GM18517 (cell line): Measurements from ENCODE around the gene MMP12.

ENCODE experiments used
- ATAC-seq: cut with Tn5 transposase; IDR thresholded peaks from one replicate; pipeline ENCODE4 v1.9.1; 2021; ENCODE audit warnings: mild to moderate bottlenecking, moderate library complexity; ENCODE audit not compliant: unreplicated experiment

MMP12 gene

DNA sequence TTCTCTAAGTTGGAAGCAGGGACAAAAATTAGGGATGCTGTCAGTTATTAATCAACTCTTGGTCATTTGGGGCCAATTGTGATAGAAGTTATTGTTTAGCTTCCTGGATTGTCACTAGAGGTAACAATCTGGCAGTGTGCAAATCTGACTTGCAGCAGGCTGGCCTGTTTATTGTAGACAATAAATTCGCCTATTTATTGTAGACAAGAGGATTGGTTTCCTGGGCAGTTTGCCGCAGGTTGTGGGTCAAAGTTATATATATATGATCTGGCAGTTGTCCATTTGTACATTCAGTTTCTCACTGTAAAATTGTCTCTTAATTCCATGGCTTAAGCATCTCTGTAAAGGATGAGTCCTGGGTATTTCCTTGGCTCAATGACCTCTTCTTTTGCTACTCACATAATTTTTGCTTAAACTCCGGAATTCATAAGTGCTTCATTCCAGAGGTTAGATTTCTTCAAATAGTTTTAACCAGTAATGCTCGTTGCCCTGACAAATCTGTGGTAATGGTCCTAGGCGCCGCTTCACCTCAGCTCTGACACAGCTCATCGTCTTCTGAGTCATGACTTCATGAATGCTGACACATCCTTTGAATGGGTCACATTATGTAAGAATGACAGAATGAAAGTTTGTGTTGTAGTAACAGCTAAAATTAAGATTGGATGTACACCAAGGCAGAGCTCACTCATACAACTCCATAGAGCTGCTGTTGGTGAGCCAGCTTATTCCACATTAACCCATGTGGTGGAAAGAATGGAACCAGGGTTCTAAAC, 23.6 kb downstream of the MMP12 start:
- no peak for ATAC-seq

DNA sequence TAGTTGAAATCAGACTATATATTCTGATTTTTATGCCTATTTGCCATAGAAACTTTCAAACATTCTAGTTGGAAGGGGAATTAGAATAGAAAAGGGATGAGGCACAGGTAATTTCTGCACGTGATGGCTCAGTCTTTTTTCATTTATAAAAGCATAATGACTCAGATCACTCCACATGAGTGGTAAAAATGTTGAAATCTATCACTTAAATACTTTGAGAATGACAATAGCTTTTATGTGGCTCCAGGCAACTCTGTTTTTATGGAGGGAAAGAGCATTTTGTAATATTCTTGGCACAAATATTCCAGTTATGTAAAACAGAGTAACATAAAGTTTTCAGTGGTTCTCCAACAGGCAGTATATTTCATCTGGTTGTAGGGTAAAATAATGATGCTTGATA, 25.5 kb downstream of the MMP12 start:
- ATAC-seq = no peak

DNA sequence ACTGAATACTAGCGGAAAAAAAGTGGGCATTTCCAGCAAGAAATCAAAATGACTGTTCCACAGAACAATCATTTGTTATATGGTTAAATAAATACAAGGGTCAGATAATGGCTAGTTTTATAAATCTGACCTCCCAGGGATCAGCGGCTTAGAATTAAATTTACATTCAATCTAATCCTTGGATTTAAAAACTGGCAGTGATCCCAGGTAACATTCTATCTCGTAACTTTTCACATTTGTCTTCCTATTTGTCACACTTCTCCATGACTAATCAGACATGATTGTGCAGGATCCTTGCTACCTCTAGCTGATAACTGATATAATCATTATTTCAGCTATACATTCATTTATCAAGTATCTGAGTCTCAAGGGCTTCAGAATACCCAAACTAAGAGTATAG, 28.5 kb downstream of the MMP12 start:
- no peak for ATAC-seq

DNA sequence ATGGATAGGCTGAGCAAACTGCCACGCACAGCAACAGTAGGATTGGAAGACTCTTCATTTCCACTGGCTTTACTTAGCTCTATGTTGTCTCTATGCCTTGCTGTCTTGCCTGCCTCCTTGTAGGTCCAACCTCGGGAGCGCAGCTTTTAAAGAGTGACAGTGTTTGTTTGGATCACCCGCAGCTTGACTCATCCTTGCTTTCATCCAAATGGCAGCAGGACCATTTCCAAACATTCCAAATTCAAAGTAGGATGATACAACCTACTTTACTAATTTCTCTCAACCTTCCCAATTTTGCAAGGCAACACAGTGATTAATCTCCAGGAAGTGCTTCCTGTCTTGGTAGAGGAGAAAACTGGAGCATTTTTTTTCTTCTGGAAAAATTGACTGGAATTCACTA, 31.3 kb downstream of the MMP12 start, which contains the start of gene MMP3:
Gene MMP3, minus strand, starts transcription at position 121 of the 400 bp plus-strand sequence. Its CDS starts 63 bp downstream, at position 58.
- no peak for ATAC-seq

DNA sequence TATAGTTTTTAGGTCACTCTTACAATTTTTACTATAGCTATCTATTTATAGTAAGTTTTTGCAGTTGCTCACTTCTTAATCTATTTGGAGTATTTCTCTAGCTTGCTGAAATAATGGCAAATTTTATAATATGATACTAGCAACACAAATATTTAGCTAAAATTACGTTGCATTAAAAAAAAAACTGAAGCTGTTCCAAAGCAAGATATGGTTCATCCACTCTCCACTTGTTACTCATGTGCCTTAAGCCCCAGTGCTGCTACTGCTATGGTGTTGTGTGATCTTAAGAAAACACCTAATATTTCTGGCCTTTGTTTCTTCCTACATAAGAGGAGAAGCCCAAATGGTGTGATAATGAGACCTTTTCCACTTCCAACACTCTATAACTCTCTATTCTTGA, 31.9 kb downstream of the MMP12 start:
- no peak for ATAC-seq

DNA sequence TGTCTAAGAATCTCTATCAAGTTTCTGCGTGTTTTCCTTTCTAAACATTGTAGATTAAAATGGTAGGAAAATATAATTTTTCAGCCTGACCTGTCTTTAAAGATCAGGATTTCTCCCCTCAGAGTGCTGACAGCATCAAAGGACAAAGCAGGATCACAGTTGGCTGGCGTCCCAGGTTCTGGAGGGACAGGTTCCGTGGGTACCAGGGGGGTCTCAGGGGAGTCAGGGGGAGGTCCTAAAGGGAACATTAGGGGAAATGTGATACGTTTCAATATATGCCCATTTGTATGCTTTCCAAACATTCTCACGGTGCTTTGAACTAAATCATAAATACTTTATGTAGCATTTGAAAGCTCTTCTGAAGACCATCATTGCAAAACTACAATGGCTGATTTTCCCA, 34.8 kb downstream of the MMP12 start:
- ATAC-seq = no peak

DNA sequence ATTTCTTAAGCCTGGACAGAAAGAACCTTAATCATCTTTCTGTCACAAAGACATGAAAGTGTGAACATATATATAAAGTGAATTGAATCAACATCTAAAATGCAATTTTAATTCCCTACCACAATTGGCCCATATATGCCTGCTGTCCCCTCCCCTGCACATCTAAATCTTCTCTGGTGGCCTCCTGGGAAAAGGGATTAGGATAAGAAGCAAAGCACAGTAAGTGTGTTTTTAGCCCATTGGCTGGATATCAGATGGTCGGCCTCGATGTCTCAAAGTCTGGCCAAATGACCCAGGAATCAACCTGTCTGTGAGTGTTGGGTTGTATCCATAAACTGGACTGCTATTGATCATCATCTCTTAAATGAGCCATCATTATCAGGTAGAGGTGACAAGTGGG, 37.1 kb downstream of the MMP12 start:
- no peak for ATAC-seq

DNA sequence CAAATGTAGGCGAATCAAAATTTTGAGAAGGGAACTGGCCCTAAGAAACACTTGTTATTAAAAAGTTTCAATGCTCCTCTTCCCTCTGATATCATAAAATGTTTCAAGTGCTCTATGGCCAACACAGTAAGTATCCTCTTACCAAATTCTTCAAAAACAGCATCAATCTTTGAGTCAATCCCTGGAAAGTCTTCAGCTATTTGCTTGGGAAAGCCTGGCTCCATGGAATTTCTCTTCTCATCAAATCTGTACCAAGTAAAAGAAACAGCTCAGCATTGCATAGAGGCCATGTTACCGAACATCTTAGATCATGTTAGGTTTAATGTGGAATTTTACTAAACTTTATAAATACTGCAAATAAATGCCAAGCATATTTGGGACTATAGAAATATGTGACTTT, 37.6 kb downstream of the MMP12 start:
- ATAC-seq = no peak

DNA sequence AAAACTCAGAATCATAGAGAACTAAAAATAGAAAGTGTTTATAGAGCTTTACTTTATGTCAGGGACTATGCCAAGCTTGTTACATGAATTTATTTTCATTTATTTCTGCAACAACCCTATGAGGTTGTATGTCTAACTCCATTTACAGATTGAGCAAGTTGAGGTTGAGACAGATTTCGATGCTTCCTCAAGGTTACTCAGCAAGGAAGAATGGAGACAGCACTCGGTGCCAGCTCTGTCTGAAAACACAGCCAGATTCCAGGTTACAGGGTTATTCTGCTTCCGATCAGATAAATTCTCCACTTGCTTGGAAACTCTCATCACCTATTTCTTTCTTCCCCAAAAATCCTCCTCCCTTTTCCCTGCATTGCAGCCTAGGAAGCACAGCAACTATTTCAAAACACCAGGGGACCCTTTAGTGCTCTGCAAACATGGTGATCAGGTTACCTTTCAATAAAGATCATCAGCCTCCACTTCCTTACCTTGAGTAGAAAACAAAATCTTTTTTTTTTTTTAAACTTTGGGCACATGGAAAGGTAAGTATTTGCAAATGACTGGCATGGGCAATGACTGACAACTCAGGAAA, 38.4 kb downstream of the MMP12 start:
- ATAC-seq = no peak

DNA sequence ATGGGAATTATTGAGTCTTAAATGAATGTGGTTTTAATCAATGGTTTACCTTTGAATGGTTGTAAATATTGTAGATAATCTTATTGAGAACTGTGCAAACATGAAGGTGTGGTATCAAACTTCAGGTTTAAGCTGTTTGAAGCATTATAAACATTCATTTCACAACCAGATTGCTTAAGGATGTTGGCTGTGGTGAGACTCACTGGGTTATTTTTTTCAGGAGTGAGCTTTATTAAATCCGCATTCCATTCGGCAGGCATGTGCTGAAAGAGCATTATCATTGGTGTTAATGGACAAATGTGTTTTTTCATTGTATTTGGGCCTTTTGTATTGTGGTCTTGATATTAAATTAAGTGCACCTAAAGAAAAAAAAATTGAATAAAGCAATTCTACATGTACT, 41.1 kb downstream of the MMP12 start:
- no peak for ATAC-seq

DNA sequence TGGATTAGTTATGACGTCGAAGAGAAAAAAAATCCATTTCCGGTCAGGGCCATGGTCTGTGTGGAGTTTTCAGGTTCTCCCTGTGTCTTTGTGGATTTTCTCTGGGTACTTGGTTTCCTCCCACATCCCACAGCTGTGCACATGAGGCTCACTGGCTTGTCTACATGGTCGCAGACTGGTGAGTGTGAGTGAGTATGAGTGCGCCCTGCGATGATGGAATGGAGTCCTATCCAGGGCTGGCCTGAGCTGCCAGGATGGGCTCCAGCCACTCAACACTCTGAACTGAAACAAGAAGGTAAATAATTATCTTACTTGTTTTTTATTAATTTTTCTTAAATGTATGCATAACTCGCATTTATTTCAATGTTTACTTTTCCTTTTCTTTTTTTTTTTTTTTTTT, 42.2 kb downstream of the MMP12 start:
- ATAC-seq = no peak

DNA sequence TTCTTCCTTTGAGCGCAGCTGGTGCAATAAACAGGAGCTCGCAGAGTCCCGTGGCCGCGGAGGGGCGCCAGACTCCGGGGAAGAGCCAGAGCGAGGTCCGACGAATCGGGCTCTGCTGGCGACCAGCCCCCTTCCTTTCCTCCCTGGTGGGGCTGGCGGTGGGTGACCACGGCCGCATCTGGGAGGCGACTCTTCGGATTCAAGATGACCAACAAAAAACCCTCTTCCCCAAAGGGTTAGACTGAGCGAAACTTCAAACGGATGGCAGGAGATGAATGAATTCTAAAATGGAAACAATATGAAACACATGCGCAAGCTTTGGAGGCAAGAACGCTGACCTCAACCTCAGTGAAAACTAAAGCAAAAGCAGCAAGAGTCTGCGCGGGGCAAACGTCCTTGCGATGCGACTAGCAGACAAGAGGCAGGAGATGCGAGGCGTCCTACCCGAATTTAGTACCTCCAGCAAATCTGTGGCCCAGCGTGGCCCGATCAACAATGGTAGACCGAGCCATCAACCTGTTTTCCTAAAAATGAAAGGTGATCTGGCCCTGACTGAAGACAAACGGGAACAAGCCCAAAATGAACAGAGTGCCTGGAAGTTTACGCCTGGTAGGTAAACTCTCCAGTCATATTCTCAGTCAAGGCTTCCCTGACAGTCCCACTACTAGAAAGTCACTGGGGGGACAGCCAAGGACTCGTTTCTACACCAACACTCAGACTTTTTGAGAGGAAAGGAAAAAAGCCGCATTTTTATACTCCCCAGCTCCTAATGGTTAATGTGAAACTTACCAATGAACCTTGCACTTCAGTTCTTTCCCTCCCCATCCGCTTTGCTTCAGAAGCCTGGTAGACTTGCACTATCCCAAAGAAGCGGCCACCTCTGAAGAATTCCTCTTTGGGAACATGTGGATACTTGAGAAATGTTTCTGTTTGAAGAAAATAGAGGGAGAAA, 43.0 kb downstream of the MMP12 start:
- ATAC-seq = no peak

DNA sequence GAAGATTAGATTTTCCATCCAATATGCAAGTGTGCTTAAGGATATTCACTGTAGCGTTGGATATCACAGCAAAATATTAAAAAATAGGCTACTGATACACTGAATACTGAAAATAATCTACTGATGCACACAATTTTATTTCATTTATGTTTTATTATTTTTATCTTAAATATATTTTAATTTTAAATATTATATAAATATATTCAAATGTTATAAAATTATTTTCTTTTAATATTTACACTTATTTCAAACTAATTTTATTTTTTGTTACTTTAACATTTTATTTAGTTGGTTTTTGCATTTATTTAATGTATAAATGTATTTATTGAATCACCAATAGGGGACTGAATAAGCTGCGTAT, 43.7 kb downstream of the MMP12 start:
- no peak for ATAC-seq

DNA sequence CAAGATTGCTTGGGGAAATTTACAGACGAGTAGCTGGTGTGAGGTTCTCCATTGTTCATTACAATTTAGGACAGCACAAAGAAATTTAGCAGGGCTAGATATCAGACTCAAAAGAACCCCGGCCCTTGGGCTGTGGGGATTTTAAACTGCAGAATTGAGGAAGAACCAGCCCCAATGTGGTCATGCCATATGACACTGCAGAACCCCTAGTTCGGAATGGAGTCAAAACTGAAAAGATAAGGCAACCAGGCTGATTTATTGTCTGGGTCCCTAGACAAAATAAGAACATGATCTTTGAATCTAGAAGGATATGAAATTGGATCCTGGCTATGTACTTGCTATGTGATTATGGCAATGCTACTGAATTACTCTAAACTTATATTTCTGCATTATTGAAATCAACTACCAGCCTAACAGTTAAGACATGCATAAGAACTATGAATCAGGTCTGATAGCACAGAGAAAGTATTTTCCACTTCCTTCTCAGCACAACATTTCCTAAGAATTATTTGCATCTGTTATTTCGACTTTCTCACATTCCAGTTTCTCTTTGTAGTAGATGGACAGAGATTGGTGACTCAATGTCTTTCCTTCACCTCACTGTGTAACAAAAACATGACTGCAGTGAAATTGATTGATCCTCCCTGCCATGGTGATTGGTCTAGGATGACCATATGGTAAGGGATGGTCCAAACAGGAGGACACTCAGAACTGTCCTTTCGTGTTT, 44.6 kb downstream of the MMP12 start:
- no peak for ATAC-seq

DNA sequence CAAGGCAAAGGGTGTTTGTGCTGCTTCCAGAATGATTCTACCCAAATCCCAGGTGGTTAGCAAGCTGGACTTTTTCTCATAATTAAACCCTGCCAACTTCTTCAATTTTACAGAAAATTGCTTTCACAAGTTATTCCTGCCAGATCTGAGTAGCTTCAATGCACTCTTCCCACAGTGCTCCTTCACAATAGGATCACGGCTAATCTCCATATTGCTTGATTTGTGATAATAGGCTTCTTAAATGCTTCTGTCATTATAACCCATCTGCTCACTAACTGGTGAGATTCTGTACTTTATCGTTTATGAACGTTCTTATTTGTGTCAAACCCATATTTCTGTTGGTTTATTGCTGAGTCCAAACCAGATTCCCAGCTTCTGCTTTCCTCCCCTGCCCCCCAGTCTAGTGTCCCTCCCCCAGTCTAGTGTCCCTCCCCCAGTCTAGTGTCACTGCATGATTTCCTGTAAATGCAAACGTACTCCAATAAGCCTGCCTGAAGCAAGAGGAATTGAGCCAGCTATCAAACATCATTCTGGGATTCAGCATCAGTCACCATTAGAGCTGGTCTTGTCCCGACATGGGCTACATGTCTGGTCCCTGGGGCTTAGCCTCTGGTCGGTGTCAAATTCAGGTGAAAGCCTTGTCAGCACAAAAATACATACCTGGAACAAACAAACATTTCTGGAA, 45.3 kb downstream of the MMP12 start:
- no peak for ATAC-seq

DNA sequence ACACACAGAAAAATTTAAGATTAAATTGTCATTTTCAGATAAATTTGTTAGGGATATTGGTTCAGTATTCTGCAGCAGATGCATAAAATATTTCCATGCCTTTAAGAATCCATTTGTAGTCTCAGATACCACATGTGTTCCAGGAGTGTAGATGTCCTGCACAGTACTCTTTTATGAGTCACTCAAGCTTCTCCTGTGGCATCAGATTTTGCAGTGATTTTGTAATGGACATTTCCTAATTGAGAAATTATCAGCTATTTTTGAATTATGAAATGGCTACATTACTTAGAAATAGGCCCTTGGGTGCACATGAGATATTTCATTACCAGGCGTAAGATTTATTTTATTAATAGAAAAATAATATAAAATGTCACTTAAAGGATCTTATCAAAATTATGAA, 50.2 kb downstream of the MMP12 start:
- no peak for ATAC-seq

DNA sequence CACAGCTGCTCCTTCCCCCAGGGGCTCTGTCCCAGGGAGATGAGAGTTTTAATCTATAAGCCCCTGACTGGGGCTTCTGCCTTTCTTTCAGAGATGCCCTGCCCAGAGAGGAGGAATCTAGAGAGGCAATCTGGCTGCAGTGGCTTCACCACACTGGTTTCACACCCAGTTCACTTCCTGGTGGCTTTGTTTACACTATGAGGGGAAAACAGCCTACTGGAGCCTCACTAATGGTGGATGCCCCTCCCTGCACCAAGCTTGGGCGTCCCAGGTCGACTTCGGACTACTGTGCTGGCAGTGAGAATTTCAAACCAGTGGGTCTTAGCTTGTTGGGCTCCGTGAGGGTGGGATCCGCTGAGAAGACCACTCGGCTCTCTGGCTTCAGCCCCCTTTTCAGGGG, 55.3 kb downstream of the MMP12 start:
- ATAC-seq = no peak

DNA sequence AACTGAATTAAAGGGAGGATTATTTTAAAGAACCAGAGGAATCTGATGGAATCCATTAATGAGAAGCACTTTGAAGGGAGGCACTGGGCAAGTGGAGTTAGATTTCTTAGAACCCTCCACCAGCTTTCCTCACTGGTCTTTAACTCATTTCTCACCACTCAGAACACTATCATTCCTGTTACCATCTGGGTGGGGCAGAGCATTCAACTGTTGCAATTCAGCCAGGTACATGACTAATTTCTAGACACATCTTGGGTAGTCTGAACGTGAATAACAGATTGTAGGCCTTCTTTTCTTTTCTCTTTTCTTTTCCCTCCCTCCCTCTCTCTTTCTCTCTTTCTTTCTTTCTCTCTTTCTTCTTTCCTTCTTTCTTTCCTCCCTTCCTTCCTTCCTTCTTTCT, 61.3 kb downstream of the MMP12 start:
- ATAC-seq = no peak
